GM18520 (cell line): Measurements from ENCODE around the gene TSSK2.
"Not testable (repeated sequence)": the region's sequence is repeated elsewhere in the genome, so short reads cannot be mapped to it uniquely, and the experiment has no call there.

ENCODE experiments used
- ATAC-seq: cut with Tn5 transposase; IDR thresholded peaks from one replicate; pipeline ENCODE4 v1.9.1; 2021; ENCODE audit not compliant: unreplicated experiment

TSSK2 gene

DNA sequence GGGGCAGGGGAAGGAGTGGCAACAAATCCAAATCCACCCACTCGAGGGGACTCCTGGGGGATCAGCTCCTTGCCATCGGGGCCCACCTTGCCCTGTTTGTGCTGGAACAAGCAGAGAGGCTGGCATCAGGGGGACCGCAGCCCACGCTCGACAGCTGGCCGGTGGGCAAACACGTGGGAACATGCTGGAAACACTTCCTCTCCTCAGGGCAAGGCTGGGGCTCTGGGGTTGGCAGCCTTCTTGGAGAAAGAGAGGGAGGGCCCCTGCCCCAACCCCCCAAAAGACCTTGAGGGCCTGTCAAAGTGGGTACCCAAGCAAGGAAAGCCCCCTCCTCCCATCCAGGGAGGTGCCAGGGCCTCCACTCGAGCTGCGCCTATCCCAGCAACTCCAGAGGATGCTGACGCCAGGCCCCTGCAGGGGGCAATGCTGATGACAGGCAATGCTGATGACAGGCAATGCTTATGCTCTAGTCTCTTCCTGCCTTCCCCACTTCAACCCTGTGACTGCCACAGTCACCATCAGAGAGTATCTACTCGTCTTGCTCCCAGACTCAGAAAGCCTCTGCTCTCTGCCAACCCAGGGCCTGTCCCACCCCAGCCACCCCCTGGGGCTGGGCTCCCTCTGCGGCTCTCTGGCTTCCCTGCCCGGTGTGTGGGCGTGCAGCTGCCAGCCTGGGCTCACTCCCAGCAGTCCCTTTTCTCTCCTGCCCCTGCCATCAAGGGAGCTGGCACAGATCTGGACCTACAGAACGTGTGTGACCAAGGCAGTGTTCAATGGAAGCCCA lies 7.3 kb downstream of the TSSK2 start:
- no peak for ATAC-seq

DNA sequence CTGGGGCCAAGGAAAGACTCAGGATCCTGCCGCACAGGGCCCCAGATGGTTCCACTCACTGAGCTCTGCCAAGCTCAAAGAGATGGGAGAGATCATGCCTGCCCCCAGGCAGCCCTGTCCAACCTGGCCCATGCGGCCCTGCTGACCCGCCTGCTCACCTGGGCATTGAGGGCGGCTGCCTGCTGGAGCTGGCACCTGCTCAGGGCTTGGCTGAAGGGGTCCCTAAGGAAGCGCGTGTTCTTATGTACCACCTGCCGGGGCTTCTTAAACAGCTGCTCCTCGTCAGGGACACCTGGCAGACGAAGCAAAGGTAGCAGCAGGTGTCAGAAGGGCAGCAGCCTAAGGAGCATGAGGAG lies 7.9 kb downstream of the TSSK2 start:
- ATAC-seq = no peak

DNA sequence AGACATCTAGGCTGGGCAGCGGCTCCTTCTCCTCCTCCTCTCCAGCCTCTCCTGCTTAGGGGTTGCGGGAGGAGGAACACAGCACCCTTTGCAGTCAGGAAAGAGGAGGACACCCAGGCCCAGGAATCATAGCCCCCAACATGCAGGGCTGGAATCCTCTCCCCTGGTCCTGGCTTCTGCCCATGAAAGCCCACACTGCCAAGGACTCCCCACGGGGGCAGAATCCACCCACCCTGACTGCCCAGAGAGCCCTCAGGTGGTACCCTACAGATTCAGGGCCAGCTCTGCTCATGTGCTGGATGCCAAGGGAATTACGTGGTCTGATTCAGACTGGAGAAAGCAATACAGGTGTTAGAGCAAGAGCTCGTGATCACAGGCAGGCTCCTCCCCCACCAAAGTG lies 8.9 kb downstream of the TSSK2 start:
- ATAC-seq = no peak

DNA sequence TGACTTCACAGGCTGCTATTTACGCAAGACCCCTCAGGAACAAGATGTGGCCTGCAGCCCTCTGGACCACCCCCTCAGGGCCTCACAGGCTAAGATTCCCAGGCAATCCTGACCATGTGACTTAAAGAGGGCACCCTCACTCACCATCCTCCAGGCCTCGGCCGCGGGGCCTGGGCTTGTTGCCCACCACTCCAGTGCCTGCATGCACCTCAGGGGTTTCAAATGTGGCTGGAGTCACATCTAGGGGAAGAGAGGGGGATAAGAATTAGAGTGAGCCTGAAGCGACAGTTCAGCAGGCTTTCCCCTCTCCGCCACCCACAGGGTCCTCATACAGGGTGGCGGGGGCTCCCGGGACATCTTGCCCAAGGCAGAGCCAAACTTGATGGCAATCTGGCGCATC lies 11.3 kb downstream of the TSSK2 start:
- ATAC-seq = no peak

DNA sequence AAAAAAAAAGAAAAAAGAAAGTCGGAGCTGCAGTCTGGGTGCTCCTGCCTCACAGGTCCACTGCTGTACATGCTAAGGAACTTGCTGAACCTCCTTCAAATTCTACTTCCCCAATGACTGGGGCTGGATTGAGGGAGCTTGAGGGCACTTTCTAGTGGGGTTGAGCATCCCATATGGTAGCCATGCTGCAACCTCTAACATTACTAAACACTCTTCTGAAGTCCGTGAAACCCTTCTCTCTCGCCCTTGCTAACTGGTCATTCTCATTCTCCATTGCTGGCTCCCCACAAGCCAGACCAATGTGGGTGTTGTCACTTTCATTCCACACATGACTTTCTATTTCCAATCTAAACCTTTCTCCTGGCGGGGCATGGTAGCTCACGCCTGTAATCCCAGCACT lies 12.1 kb downstream of the TSSK2 start:
- no peak for ATAC-seq

DNA sequence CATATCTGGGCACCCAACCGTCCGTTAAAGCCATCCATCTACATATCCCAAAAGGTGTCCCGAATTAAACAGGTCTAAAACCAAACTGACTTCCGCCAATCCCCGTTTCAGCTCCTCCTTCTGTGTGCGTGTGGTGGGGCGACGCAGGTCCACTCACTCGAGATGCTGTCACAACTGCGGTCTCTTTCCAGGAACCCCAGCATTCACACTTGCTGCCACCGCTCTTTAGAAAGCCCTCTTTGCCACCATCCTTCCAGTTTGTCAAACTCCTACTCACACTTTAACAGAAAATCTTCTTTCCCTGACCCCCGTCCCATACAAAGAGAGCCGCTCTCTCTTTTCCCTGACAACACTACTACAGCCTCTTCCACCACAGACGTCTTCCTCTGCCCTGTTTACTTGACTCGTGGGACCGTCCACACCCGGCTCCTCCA lies 12.9 kb downstream of the TSSK2 start:
- no peak for ATAC-seq

DNA sequence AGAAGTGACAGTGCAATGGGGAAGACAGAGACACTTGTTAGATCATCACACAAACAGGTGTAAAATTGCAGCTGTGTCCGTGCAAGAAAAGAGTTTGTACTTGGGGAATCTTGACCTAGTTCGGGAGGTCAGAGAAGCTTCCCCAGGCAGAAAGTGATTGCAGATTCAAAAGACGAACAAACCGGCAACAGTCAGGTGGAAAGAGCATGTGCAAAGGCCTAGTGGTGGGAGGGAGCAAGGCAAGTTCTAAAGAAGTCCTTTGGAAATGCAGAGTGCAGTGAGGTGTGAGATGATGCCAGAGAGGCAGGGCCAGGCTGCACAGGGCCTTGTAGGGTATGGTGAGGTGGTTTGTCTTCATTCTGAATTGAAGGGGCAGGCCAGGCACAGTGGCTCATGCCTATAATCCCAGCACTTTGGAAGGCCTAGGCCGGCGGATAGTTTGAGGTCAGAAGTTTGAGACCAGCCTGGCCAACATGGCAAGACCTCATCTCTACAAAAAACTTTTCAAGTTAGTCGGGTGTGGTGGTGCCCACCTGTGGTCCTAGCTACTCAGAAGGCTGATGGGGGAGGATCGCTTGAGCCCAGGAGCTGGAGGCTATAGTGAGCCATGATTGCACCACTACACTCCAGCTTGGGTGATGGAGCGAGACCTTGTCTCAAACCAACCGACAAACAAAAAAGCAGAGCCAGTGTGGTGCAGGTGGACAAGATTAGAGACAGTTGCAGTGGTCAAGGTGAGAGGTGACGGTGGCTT lies 15.3 kb downstream of the TSSK2 start:
- ATAC-seq = no peak

DNA sequence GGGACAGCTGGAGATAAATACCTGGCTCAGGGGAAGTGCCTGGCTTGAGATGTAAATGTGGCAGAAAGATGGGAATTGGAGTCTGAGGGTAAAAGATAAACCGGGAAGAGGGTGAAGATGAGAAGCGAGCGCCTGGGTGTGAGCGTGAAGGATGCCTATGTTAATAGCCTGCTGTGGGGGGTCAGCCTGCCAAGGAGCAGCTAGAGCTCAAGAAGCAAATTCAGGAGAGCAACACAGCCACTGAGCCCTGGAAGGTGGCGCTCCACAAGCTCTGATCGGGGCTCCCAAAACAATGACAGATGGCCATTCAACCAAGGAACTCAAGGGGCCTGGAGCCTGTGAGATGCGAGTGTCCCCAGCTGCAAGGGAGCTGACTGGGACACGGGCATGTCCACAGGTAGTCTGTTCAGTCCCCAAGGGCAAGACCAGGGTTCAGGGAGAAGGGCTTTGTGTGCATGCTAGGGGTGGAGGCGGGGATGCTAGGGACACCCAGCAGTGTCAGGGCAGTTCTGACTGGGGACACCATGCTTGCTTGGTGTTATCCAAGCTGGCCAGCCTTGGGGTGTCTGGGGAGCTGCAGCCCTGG lies 16.2 kb downstream of the TSSK2 start:
- ATAC-seq = no peak

DNA sequence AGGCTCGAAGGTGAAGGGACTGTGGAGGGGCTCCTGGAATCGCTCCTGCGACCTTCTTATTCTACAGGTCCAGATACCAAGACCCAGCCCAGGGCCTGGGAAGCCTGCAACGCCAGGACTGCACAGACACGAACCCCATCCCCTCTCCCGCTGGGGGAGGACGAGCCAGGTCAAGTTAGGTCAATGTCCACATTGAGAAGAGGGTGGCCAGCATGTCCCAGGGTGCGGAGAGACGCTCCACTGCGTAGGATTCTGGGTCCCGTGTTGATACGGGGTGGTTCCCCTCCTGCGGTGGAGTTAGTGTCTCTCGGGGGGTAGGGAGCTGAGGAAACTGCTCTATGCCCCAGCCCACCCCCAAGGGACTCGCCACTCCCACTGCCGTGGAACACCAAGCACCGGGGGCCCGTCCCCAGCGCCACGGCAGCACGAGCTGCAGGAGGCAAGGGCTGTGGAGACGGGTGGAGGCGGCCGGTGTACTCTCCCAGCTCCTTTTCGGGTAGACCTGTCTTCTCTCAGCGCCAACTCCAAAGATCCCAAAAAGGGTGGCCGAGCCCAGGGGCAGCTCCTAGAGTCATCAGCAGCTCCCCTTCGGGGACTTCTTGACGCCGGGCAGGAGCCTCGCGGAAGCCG lies 17.4 kb downstream of the TSSK2 start:
- no peak for ATAC-seq

DNA sequence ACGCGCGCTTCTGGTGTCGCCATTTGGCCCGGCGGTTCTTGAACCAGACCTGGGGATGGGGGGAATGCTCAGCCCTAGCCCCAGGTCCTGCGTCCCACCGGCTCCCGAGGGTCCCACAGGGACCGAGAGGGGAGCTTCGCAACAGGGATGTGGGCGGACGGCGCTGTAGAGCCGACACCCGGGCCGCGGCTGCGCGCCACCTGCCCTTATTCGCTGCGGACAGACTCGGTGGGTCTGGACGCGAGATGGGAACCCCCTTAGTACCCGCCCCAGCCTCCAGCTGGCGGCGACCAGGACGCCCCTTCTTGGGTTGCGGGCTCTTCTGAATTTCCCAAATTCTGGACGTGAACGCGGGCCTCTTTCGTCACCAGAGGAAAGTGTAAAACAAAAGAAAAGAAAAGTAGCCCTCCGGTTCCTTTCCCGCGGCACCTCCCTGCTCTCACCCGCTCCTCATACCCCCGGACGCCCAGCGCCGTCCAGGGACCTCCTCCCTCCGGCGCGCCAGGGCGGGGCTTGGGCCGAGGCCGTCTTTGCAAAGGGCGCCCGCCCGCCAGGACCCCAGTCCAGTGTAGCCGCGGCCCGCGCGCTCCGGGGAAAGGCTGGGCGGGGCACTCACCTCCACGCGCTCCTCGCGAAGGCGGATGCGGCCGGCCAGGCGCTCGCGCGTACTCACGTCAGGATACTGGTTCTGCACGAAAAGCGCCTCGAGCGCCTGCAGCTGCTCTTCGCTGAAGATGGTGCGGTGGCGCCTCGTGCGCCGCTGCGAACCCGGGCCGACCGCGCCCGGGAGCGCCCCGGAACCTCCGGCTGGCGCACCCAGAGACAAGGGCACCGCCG lies 18.2 kb downstream of the TSSK2 start:
- ATAC-seq = no peak

DNA sequence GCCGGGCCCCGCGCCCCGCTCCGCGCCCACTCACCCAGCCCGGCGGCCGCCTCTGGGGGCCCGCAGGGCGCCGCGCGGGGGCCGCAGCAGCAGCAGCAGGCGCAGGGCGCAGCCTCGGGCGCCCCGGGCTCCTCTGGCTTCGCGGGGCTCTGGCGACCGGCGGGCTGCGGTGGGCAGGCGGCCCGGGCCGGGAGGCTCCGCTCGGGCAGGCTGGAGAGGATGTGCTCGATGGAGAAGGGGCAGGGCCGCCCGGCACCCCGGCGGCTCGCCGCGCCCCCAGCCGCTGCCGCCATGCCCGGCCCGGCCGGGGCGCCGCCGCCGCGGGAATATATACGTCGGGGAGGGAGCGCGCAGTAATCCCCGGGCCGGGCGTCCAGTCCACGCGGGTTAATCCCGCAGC lies 18.9 kb downstream of the TSSK2 start, which contains the start of gene GSC2:
TSS of gene GSC2 (minus strand) at position 302 of the 400 bp plus-strand sequence. CDS start at position 293, 9 bp downstream.
- ATAC-seq = no peak

DNA sequence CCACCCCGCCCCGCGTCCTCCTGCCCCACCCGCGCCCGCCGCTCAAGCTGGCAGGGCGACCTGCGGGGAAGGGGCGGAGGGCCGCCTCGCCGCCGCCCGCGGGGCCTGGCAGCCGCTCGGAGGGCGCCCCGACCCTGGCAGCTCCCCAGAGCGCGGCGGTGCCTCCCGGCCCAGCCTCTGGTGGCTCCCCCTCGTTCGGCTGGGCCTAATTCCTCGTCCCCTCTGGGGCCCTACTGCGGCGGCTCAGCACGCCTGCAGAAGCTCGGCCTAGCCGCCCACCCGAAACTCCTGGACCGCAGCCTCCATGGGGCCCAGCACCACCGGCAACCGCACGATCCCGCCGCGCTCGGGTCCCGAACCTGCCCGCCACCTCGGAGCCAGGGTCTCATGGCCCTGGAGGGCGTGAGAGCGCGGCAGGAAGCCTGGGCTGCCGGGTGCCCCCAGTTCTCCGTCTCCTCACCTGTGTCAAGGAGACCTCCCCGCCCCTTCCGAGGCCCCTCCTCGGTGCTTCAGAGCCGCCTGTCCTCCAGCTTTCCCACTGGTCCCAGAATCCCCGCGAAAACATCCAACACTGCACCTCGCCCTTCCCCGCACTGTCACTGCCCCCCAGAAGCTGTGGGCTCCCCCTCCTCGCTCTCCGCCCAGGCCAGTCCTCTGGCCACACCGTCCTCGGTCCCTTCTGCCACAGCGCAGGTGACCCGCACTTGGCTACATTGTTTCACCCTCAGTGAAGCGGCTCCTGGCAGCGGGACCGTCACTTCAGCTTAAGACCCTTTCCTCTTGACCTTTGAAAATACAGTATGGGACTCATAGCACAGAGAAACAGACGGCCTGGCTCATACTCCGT lies 19.6 kb downstream of the TSSK2 start:
- no peak for ATAC-seq

DNA sequence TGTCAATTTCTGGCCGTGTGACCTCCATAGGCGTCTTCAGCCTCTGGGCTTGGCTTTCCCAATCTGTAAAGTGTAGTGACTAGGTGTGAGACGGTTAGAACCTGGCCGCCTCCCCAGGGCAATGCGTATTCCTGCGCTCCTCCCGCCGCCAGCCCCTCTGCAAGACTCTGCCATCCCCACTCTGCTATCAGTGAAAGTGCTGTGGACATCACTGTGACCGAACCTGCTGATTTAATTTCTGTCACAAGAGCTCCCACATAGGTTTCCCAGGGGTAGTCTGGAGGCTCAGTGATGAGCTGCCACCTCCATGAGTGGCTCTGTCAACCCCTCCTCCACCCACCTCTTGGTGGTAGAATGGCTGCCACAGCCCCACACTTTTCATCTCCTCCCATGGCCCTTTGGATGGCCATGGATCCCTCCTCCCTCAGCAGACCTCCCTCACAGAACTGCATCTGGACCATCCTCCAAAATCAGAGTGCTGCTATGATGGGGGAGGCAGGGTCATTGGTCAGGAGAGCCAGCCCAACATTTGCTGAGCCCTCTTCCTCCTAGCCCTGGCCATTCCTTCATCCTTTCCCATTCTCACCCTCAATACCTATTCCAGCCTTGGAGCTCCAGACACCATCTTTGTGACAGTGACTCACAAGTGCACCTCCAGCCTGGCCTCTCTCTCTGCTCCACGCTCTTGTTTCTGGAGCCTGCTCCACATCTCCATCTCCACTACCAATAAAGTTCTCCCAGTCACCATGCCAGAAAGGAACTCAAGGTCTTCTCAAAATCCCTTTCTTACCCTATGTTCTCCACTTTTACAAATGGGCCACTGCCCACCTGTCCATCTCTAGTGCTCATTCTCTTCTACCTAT lies 20.5 kb downstream of the TSSK2 start:
- no peak for ATAC-seq

DNA sequence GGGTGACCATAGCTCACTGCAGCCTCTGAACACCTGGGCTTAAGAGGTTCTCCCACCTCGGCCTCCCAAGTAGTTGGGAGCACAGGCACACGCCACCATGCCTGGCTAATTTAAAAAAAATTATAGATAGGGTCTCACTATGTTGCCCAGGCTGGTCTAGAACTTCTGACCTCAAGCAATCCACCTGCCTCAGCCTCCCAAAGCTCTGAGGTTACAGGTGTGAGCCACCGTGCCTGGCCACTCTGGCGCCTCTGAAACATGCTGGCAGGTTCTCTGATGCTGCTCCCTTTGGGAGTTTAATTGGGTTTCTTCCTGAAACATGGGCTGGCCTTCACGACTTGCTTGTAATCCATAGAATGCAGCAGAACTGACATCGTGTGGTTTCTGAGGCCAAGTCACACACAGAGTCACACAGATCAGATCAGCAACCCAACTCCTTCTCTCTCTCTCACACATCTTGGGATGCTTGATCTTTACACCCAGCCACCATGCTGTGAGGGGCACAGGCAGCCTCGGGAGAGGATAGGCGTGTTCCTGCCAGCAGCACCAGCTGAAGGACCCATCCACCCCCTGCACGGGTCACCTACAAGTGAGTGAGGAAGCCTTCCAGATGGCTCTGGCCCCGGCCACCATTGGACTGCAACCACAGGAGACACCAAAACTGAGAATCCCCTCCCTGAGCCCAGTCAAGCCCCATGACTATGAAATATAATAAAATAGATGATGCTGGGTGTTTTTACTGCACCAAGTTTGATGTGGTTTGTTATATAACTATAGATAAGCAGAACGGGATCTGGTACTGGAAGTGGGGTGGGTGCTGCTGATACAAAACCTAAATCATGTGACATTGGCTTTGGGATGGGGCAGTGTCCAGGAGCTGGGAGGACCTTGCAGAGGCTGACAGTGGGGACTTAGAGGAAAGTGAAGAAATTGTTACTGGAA lies 22.1 kb downstream of the TSSK2 start:
- ATAC-seq = no peak

DNA sequence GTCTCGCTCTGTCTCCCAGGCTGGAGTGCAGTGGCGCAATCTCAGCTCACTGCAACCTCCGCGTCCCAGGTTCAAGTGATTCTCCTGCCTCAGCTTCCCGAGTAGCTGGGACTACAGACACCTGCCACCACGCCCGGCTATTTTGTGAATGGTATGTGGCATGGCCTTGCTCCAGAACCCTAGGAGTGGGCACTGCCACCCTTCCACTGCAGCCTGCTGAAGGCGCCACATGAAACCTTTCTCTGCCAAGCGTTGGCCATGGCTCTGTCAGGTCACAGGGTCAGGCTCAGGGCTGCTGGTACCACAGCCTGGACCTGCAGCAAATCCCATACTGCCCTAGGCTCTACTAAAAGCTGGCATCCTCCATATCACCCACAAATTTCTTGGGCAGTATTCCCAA lies 25.0 kb downstream of the TSSK2 start:
- not testable (repeated sequence) for ATAC-seq

DNA sequence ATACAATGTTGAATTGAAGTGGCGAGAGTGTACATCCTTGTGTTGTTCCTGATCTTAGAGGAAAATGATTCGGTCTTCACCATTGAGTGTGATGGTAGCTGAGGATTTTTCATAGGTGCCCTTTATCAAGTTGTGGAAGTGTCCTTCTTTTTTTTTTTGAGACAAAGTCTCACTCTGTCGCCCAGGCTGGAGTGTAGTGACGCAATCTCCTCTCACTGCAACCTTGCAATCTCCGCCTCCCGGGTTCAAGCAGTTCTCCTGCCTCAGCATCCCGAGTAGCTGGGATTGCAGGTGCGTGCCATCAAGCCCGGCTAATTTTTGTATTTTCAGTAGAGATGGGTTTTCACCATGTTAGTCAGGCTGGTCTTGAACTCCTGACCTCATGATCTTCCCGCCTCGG lies 27.5 kb downstream of the TSSK2 start:
- ATAC-seq = not testable (repeated sequence)

DNA sequence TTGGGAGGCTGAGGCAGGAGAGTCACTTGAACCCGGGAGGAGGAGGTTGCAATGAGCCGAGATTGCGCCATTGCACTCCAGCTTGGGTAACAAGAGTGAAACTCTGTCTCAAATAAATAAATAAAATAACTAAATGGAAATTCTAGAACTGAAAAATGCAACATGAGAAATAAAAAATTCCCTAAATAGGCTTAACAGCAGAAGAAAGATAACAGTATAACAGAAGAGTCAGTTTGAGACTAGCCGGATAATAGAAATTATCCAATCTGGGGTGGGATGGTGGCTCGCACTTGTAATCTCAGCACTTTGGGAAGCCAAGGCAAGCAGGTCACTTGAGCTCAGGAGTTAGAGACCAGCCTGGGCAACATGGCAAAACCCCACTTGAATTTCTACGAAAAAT lies 33.3 kb downstream of the TSSK2 start:
- no peak for ATAC-seq

DNA sequence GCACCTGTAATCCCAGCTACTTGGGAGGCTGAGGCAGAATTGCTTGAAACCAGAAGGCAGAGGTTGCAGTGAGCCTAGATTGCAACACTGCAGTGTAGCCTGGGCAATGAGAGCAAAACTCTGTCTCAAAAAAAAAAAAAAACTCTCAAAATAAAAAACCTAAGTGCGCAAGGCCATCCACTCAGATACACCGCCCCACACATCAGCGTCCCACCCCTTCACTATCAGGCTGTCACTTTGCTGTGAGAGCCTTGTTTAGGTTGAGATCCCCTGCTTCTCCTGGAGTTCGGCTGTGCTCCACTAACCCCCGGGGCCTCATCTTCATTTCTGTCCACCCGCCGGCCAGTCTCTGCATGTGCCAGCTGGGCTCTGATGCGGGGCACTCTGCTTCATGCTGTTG lies 35.3 kb downstream of the TSSK2 start:
- ATAC-seq = no peak
